IPS-18c (cell line): ENCODE data around the gene RIOX2.

Experiments used
- H3K4me3 ChIP-seq: 2 replicates; pipeline ENCODE4 v1.7.0; 2013; ENCODE audit warnings: low read depth, mild to moderate bottlenecking, low read length, moderate library complexity; ENCODE audit not compliant: insufficient read depth
- H3K9me3 ChIP-seq: one replicate; pipeline ENCODE4 v1.6.1; 2013; ENCODE audit warnings: mild to moderate bottlenecking, low read length, moderate library complexity; ENCODE audit not compliant: control insufficient read depth, insufficient read depth

The RIOX2 gene

DNA sequence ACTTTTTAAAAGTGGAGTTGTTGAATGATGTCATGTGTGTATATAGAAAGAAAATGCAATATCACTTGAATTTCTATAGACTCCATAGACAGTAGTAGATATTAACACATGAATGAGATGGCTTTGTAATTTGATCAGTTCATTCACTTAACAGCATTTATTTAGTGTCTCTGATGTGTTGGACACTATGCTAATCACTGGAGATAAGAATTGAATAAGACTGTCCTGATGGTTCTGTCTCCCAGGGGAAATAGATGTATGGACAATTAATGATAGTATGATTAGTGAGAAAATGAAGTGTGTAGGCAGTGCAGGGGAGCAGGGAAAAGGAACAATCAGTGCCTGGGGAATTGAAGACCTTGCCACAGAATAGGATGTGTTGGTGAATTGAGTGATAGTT lies 72.9 kb downstream of the RIOX2 start:
- Histone ChIP-seq H3K9me3 (no peaks in the 10 kb centered on the region), H3K4me3 (no peak overlapping the region)

DNA sequence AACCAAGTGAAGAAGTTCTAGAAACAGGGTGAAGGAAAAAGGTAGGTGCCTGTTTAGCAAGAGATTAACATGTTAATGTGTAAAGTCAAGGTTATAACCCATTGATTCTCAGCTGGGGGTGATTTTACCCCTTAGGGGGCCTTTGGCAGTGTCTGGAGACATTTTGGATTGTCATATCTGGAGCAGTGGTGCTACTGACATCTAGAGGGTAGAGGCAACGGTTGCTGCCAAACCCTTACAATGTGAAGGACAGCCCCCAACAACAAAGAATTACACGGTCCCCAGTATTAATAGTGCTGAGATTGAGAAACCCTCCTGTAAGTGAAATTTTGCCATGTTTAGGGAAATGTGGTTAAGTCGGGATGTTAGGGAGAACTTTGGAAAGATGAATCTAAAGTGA lies 75.7 kb downstream of the RIOX2 start:
- H3K9me3 ChIP-seq = no peaks in the 10 kb centered on the region

DNA sequence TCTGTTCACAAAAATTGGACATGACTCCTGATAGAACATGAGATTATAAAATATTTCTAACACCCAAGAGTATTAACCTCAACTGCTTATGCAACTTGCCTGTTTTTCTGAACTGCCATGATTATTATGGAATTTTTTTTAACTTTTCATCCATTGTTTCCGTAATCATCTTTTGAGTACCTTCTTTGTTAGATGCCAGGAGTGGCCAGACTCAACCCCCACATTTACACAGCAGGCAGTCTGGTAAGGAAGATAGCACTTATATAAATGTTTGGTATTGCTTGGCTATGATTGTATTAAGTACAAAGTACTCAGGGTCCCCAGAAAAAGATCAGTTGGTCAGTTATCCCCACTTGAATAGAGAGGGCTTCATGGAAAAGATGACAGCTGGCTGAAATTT lies 76.1 kb downstream of the RIOX2 start:
- H3K4me3 ChIP-seq = no peak overlapping the region

More for the DNA sequence above, 75.7 kb downstream of the RIOX2 start:
- H3K4me3 ChIP-seq = no peak overlapping the region

DNA sequence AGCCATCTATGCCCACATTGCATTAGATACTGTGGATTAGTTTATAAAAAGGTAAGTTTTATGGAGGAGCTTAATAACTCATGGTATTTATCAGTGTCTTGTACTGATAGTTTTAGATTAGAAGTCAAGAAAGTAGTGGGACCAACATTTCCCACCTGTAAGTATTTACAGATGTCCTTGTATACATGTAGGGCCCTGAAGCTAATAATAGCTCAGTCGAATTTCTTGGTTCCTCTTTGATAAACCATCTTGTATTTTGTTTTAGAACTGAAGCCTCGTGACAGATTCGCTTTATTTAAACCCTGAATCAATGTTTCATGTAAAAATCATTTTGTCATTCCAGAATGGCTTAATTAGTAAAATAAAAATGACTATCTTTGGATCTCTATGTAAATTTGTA lies 77.0 kb downstream of the RIOX2 start:
- Histone ChIP-seq H3K9me3 (no peaks in the 10 kb centered on the region), H3K4me3 (no peak overlapping the region)

More for the DNA sequence above, 76.1 kb downstream of the RIOX2 start:
- no peaks in the 10 kb centered on the region for H3K9me3 ChIP-seq

DNA sequence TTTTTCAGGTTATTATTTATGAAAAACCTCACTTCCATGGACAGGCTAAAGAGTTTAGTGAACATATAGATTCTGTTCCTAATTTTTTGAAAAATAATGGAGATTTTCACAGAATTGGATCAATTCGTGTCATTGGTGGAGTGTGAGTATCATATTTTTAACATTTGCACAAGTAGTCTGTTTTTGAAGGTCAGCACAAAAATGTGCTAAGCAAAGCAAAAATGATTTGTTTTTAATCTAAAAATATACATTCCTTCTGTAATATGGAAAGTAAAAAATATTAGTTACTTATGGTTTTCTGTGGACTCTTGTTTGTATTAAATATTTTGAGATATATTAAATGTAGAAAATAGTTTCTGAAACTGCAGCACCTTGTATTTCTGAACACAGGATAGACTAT lies 79.4 kb downstream of the RIOX2 start:
- Histone ChIP-seq H3K4me3 (no peak overlapping the region), H3K9me3 (no peaks in the 10 kb centered on the region)
